Testis (tissue), 2 donors: ENCODE measurements around the gene DUSP22.

ENCODE experiments used
- CTCF ChIP-seq, 3 experiments: fragments of 450-650 bp in 2 of 3; fragments of 200-600 bp in 1 of 3; sonication (generic) in 1 of 3; IDR thresholded peaks; one replicate each; pipeline ENCODE4 v1.5.1; 2016 to 2019; ENCODE audit warnings: antibody characterized with exemption in 3 of 3, mild to moderate bottlenecking in 2 of 3, moderate library complexity in 1 of 3
- POLR2A ChIP-seq: fragments of 450-650 bp; IDR thresholded peaks from one replicate; pipeline ENCODE4 v1.6.1; 2017; ENCODE audit warnings: antibody characterized with exemption, mild to moderate bottlenecking, moderate library complexity

DNA sequence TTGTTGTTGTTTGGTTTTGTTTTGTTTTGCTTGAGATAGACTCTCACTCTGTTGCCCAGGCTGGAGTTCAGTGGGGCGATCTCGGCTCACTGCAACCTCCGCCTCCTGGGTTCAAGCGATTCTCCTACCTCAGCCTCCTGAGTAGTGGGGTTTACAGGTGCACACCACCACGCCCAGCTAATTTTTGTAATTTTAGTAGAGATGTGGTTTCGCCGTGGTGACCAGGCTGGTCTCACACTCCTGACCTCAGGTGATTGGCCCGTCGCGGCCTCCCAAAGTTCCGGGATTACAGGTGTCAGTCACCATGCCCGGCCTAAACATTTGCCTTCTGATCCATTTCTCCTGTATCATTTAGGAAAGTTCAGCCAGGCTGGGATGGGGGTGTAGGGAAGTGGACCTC lies 17.7 kb downstream of the DUSP22 start:
- TF ChIP-seq CTCF (IDR thresholded peaks at IDR 0.05) = no peak
- no peak for TF ChIP-seq POLR2A
